SK-N-SH treated with all-trans-retinoic acid at 6 μM for 48 hours (cell line): Measurements from ENCODE around the gene RASD2.

Experiments used
- CREB5 ChIP-seq: fragments of 250-450 bp; sonication (Bioruptor Pico); IDR thresholded peaks from 2 replicates; pipeline ENCODE4 v1.5.1; 2020; ENCODE audit warnings: low read depth, mild to moderate bottlenecking, moderate library complexity
- OSR1 ChIP-seq: fragments of 250-450 bp; sonication (Bioruptor Pico); IDR thresholded peaks from 2 replicates; pipeline ENCODE4 v1.8.0; 2022; ENCODE audit warnings: moderate library complexity, mild to moderate bottlenecking, inconsistent platforms
- POU6F1 ChIP-seq: fragments of 250-450 bp; sonication (Bioruptor Pico); IDR thresholded peaks from 2 replicates; pipeline ENCODE4 v1.8.0; 2021; ENCODE audit warnings: low read depth, mild to moderate bottlenecking, moderate library complexity, borderline replicate concordance
- RARB ChIP-seq: fragments of 250-450 bp; sonication (Bioruptor Pico); IDR thresholded peaks from 2 replicates; pipeline ENCODE4 v1.8.0; 2021; ENCODE audit warnings: mild to moderate bottlenecking, moderate library complexity
- TSHZ2 ChIP-seq: fragments of 250-450 bp; sonication (Bioruptor Pico); IDR thresholded peaks from 2 replicates; pipeline ENCODE4 v1.5.0; 2020; ENCODE audit warnings: mild to moderate bottlenecking, moderate library complexity
- ZFP30 ChIP-seq: fragments of 450-650 bp; formaldehyde crosslinking; IDR thresholded peaks from 2 replicates; pipeline ENCODE4 v1.5.0; 2022; ENCODE audit warnings: mild to moderate bottlenecking, moderate library complexity
- ZNF565 ChIP-seq: fragments of 450-650 bp; formaldehyde crosslinking; conservative IDR thresholded peaks from 2 replicates; pipeline ENCODE4 v1.5.0; 2020; ENCODE audit warnings: low read depth, mild to moderate bottlenecking, moderate library complexity
- TF ChIP-seq, protein P1 (sequence below): fragments of 250-450 bp; sonication (Bioruptor Pico); IDR thresholded peaks from 2 replicates; pipeline ENCODE4 v1.8.0; 2020; ENCODE audit warnings: mild to moderate bottlenecking, moderate library complexity, borderline replicate concordance
- TF ChIP-seq, protein P2 (sequence below): fragments of 250-450 bp; sonication (Bioruptor Pico); IDR thresholded peaks from 2 replicates; pipeline ENCODE4 v1.5.1; 2021; ENCODE audit warnings: mild to moderate bottlenecking, moderate library complexity

DNA sequence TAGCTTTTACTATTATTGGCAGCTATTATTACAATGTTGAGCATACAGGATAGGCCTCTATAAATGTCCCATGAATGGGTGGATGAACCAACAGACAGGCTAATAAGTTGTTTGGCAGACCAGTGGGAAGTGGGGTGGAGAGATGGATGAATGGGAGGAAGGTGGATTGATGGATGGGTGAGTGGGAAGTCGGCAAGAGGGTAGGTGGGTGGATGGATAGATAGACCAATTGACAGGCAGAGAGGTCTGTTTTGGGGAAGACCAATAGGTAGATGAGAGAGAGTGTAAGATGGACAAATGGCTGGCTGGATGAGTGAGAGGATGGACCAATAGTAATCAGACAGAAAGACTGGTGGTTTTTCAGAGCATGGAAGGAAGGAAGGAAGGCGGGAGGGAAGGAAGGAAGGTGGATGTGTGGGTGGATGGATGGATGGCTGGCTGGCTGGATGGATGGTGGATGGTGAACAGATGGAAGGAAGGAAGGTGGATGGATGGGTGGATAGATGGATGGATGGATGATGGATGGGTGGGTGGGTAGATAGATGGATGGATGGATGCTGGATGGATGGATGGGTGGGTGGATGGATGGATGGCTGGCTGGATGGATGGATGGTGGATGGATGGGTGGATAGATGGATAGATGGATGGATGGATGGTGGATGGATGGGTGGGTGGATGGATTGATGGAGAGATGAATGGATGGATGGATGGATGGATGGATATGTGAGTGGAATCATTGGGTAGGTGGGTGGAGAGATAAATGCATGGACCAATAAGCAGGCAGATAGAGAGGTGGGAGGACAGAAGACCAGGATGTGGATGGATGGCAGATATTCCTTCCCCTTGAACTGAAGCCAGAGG, 37.4 kb downstream of the RASD2 start:
- TF ChIP-seq ZFP30 (CRISPR knock-in tag) = no peak
- TF ChIP-seq CREB5 (CRISPR knock-in tag) = no peak
- TF ChIP-seq, protein P1, sequence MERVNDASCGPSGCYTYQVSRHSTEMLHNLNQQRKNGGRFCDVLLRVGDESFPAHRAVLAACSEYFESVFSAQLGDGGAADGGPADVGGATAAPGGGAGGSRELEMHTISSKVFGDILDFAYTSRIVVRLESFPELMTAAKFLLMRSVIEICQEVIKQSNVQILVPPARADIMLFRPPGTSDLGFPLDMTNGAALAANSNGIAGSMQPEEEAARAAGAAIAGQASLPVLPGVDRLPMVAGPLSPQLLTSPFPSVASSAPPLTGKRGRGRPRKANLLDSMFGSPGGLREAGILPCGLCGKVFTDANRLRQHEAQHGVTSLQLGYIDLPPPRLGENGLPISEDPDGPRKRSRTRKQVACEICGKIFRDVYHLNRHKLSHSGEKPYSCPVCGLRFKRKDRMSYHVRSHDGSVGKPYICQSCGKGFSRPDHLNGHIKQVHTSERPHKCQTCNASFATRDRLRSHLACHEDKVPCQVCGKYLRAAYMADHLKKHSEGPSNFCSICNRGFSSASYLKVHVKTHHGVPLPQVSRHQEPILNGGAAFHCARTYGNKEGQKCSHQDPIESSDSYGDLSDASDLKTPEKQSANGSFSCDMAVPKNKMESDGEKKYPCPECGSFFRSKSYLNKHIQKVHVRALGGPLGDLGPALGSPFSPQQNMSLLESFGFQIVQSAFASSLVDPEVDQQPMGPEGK = no peak
- TF ChIP-seq RARB (CRISPR knock-in tag) = no peak
- no peak for TF ChIP-seq OSR1
- no peak for TF ChIP-seq ZNF565
- TF ChIP-seq, protein P2, sequence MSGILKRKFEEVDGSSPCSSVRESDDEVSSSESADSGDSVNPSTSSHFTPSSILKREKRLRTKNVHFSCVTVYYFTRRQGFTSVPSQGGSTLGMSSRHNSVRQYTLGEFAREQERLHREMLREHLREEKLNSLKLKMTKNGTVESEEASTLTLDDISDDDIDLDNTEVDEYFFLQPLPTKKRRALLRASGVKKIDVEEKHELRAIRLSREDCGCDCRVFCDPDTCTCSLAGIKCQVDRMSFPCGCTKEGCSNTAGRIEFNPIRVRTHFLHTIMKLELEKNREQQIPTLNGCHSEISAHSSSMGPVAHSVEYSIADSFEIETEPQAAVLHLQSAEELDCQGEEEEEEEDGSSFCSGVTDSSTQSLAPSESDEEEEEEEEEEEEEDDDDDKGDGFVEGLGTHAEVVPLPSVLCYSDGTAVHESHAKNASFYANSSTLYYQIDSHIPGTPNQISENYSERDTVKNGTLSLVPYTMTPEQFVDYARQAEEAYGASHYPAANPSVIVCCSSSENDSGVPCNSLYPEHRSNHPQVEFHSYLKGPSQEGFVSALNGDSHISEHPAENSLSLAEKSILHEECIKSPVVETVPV (CRISPR knock-in tag) = no peak
- no peak for TF ChIP-seq POU6F1 (CRISPR knock-in tag)
- TF ChIP-seq TSHZ2 (CRISPR knock-in tag) = no peak
